IMR-90 (cell line): ENCODE data around the gene PTPRG. TPM values are rescaled to one million over a fixed set of nuclear protein-coding genes. Genes with fewer than 3 reads are reported as not detected.

Source experiments
- ATAC-seq: fragments of 200-7000 bp; cut with Tn5 transposase; 2 replicates; pipeline ENCODE4 v1.9.1; 2020; ENCODE audit warnings: low read depth, mild to moderate bottlenecking, moderate library complexity
- BruUV-seq: library from RNA; stranded (reverse); fragments of 400-500 nt; replicated peaks from 2 replicates; lab custom pipeline; 2021; lab: Mats Ljungman, UMichigan
- CTCF ChIA-PET: fragments of 300-600 bp; formaldehyde crosslinking; extraction: SDS; loops from one replicate; lab custom pipeline; 2021; ENCODE audit warnings: antibody characterized with exemption; lab: Yijun Ruan, JAX
- POLR2A ChIA-PET: fragments of 300-600 bp; sonication (Branson Sonifier 250); formaldehyde crosslinking; loops from one replicate; lab custom pipeline; 2022; ENCODE audit warnings: antibody characterized with exemption; ENCODE audit not compliant: unreplicated experiment; lab: Charles Lee
- DNase-seq: peaks from one replicate; pipeline ENCODE4 v3.0.0; 2013
- H2AFZ ChIP-seq: replicated peaks from 2 replicates; pipeline ENCODE3; 2013; ENCODE audit warnings: low read length, mild to moderate bottlenecking; ENCODE audit not compliant: poor library complexity
- H2AK5ac ChIP-seq: 2 replicates; pipeline ENCODE4 v1.6.1; 2013; ENCODE audit warnings: low read depth, low read length, inconsistent platforms
- H2AK9ac ChIP-seq: replicated peaks from 2 replicates; pipeline ENCODE3; 2013; ENCODE audit warnings: mild to moderate bottlenecking, low read depth, low read length, moderate library complexity; ENCODE audit not compliant: poor library complexity
- H2BK120ac ChIP-seq: 2 replicates; pipeline ENCODE4 v1.6.1; 2013; ENCODE audit warnings: low read depth, low read length, inconsistent platforms
- H2BK15ac ChIP-seq: 3 replicates; pipeline ENCODE4 v1.6.1; 2013; ENCODE audit warnings: low read depth, low read length, inconsistent platforms
- H2BK20ac ChIP-seq: 2 replicates; pipeline ENCODE4 v1.6.1; 2013; ENCODE audit warnings: low read depth, mild to moderate bottlenecking, inconsistent platforms, low read length, moderate library complexity
- H2BK5ac ChIP-seq: 2 replicates; pipeline ENCODE4 v1.6.1; 2013; ENCODE audit warnings: mild to moderate bottlenecking, low read depth, low read length, inconsistent platforms; ENCODE audit not compliant: poor library complexity, severe bottlenecking
- H3K14ac ChIP-seq: replicated peaks from 2 replicates; pipeline ENCODE4 v1.6.1; 2013; ENCODE audit warnings: low read depth, low read length, inconsistent platforms
- H3K18ac ChIP-seq: 2 replicates; pipeline ENCODE4 v1.6.1; 2013; ENCODE audit warnings: low read depth, low read length, control low read depth
- H3K23ac ChIP-seq: 2 replicates; pipeline ENCODE4 v1.6.1; 2013; ENCODE audit warnings: low read depth, low read length, inconsistent platforms
- H3K27ac ChIP-seq: 2 replicates; pipeline ENCODE4 v1.5.1; 2013; ENCODE audit warnings: mild to moderate bottlenecking, control low read depth, low read length; ENCODE audit not compliant: insufficient read depth
- H3K27me3 ChIP-seq: 2 replicates; pipeline ENCODE4 v1.6.1; 2013; ENCODE audit warnings: low read length; ENCODE audit not compliant: control insufficient read depth, insufficient read depth
- H3K36me3 ChIP-seq: 2 replicates; pipeline ENCODE4 v1.6.1; 2013; ENCODE audit warnings: low read length, mixed read lengths; ENCODE audit not compliant: control insufficient read depth, insufficient read depth
- H3K4ac ChIP-seq: 2 replicates; pipeline ENCODE4 v1.6.1; 2013; ENCODE audit warnings: low read depth, low read length, inconsistent platforms
- H3K4me1 ChIP-seq: 2 replicates; pipeline ENCODE4 v1.6.1; 2013; ENCODE audit warnings: low read length, mixed read lengths; ENCODE audit not compliant: control insufficient read depth, insufficient read depth
- H3K4me2 ChIP-seq: 2 replicates; pipeline ENCODE4 v1.6.1; 2013; ENCODE audit warnings: low read depth, mild to moderate bottlenecking, control low read depth, low read length, moderate library complexity
- H3K4me3 ChIP-seq: 2 replicates; pipeline ENCODE4 v1.5.1; 2013; ENCODE audit warnings: low read depth, mild to moderate bottlenecking, control low read depth, low read length, moderate library complexity; ENCODE audit not compliant: insufficient read depth
- H3K56ac ChIP-seq: 2 replicates; pipeline ENCODE4 v1.6.1; 2013; ENCODE audit warnings: low read length, inconsistent platforms; ENCODE audit not compliant: insufficient read depth; ENCODE audit errors: extremely low read depth
- H3K79me1 ChIP-seq, 2 experiments: 2 replicates each; pipeline ENCODE4 v1.6.1; 2013; ENCODE audit warnings: low read length in 2 of 2, inconsistent platforms in 1 of 2, low read depth in 1 of 2
- H3K9ac ChIP-seq: 2 replicates; pipeline ENCODE4 v1.6.1; 2013; ENCODE audit warnings: low read depth, low read length, control low read depth
- H3K9me1 ChIP-seq: 2 replicates; pipeline ENCODE4 v1.6.1; 2013; ENCODE audit warnings: low read length, inconsistent platforms; ENCODE audit not compliant: insufficient read depth
- H3K9me3 ChIP-seq: 2 replicates; pipeline ENCODE4 v1.6.1; 2013; ENCODE audit warnings: low read length; ENCODE audit not compliant: control insufficient read depth, insufficient read depth
- H4K20me1 ChIP-seq: 2 replicates; pipeline ENCODE4 v1.6.1; 2013; ENCODE audit warnings: low read length, inconsistent platforms; ENCODE audit not compliant: insufficient read depth
- H4K5ac ChIP-seq: 2 replicates; pipeline ENCODE4 v1.6.1; 2013; ENCODE audit warnings: mild to moderate bottlenecking, low read depth, low read length, control low read depth
- H4K8ac ChIP-seq, 2 experiments: 2 replicates each; pipeline ENCODE4 v1.6.1; 2013; ENCODE audit warnings: low read depth in 2 of 2, low read length in 2 of 2, control low read depth in 1 of 2, inconsistent platforms in 1 of 2
- H4K91ac ChIP-seq: 2 replicates; pipeline ENCODE4 v1.6.1; 2013; ENCODE audit warnings: low read depth, low read length, inconsistent platforms; ENCODE audit not compliant: insufficient read depth
- CEBPB ChIP-seq: IDR thresholded peaks from 2 replicates; pipeline ENCODE4 v1.6.1; 2012; ENCODE audit warnings: low read depth, low read length, improper control_type of control experiment
- CTCF ChIP-seq: conservative IDR thresholded peaks from 2 replicates; pipeline ENCODE4 v1.5.1; 2012; ENCODE audit warnings: mild to moderate bottlenecking, low read depth, low read length, improper control_type of control experiment
- ELK1 ChIP-seq: fragments of 150-350 bp; IDR thresholded peaks from 2 replicates; pipeline ENCODE4 v1.6.1; 2016; ENCODE audit warnings: low read depth, mild to moderate bottlenecking, low read length, moderate library complexity, borderline replicate concordance
- FOS ChIP-seq: fragments of 150-350 bp; IDR thresholded peaks from 2 replicates; pipeline ENCODE4 v1.6.1; 2016; ENCODE audit warnings: low read depth, low read length
- MAFK ChIP-seq: IDR thresholded peaks from 2 replicates; pipeline ENCODE4 v1.6.1; 2012; ENCODE audit warnings: low read depth, low read length, improper control_type of control experiment
- MAZ ChIP-seq: IDR thresholded peaks from 2 replicates; pipeline ENCODE4 v1.6.1; 2012; ENCODE audit warnings: low read depth, mild to moderate bottlenecking, low read length, improper control_type of control experiment, moderate library complexity, borderline replicate concordance
- MXI1 ChIP-seq: IDR thresholded peaks from 2 replicates; pipeline ENCODE4 v1.6.1; 2012; ENCODE audit warnings: low read depth, mild to moderate bottlenecking, low read length, moderate library complexity, borderline replicate concordance
- RAD21 ChIP-seq: IDR thresholded peaks from 2 replicates; pipeline ENCODE4 v1.6.1; 2012; ENCODE audit warnings: low read length, improper control_type of control experiment
- RCOR1 ChIP-seq: IDR thresholded peaks from 2 replicates; pipeline ENCODE4 v1.6.1; 2012; ENCODE audit warnings: mild to moderate bottlenecking, low read length, improper control_type of control experiment; ENCODE audit not compliant: insufficient replicate concordance
- RFX5 ChIP-seq: IDR thresholded peaks from 2 replicates; pipeline ENCODE4 v1.8.0; 2012; ENCODE audit warnings: low read depth, mild to moderate bottlenecking, low read length, moderate library complexity
- SMC3 ChIP-seq: fragments of 150-350 bp; IDR thresholded peaks from 2 replicates; pipeline ENCODE4 v1.6.1; 2016; ENCODE audit warnings: low read depth, mild to moderate bottlenecking, antibody characterized with exemption, low read length, moderate library complexity
- WGBS, 2 experiments: methylation state at CpG; one replicate each; pipeline versions ENCODE4 v1.1.5 to v1.1.7; 2013; ENCODE audit warnings: missing lambda C conversion rate in 2 of 2; ENCODE audit not compliant: insufficient read length in 1 of 2; ENCODE audit errors: extremely low coverage in 2 of 2; 5-methylcytosine and 5-hydroxymethylcytosine counted together
- dilution Hi-C: fragments of 300-500 bp; cut with HindIII; formaldehyde crosslinking; loops from one replicate; pipeline ENCODE4 v1.14.3; 2018; ENCODE audit warnings: low sequenced_read_pairs; ENCODE audit not compliant: unreplicated experiment
- in situ Hi-C: fragments of 300-500 bp; cut with MboI; formaldehyde crosslinking; loops from 3 replicates; pipeline ENCODE4 v1.14.3; 2019; ENCODE audit warnings: low sequenced_read_pairs, inconsistent platforms, mixed read lengths
- intact Hi-C: fragments of 100-400 bp; cut with micrococcal nuclease; formaldehyde crosslinking; loops from 2 replicates; pipeline ENCODE4 v1.10.0; 2022
- polyA plus RNA-seq, 3 experiments: library from polyadenylated mRNA; depleted of rRNA; stranded (reverse); fragments of >200 nt; gene quantifications; 2 replicates each; pipeline ENCODE4 v1.2.3, GENCODE V29; 2012; ENCODE audit warnings: low replicate concordance in 1 of 3
- total RNA-seq: library from RNA; depleted of rRNA; stranded (reverse); fragments of >200 nt; gene quantifications from 2 replicates; pipeline ENCODE4 v1.2.3, GENCODE V29; 2012
- TF ChIP-seq, protein P1 (sequence below): fragments of 150-350 bp; IDR thresholded peaks from 2 replicates; pipeline ENCODE4 v1.6.1; 2017; ENCODE audit warnings: mild to moderate bottlenecking, antibody characterized with exemption, low read length, low read depth

The PTPRG gene
- total and polyA plus RNA-seq, 2 of the 4 experiments (the other 2 are of a cell fraction): 7.7 to 31.0 TPM

DNA sequence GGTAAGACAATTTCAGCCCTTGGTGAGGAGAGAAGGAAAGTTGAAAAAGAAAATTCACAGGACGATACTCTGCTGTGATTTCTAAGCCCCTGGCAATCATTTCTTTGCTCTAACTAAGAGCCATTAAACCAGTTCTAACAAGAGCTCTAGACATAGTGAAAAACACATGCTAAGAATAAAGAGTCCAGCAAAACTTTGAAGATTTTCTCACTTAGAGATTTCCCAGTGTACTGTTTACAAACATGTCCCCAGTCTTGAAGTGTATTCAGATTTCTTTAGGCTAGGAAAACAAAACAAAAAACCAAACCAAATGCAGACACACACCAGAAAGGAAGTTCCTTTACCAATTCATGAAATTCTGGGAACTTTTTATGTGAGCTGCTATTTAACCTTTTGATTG lies 325.8 kb downstream of the PTPRG start:
- dilution Hi-C loops: no loop called here
- Histone ChIP-seq H3K56ac (no peak overlapping the region), H3K9ac (no peak overlapping the region), H2BK15ac (no peak overlapping the region), H3K18ac (no peak overlapping the region), H2AK9ac (no peak overlapping the region), H2BK5ac (no peak overlapping the region), H4K91ac (no peak overlapping the region), H3K4me1 (peaks cover 2% of the 10 kb centered on the region; the same call in 1 of the 2 replicates), H2AFZ (no peak overlapping the region), H3K79me1 (peaks cover 19 to 22% of the 10 kb centered on the region in 2 experiments), H3K9me1 (peaks cover 3% of the 10 kb centered on the region; the same call in 1 of the 2 replicates), H3K14ac (no peak overlapping the region), H3K23ac (no peak overlapping the region), H2BK120ac (no peak overlapping the region), H3K4ac (no peak overlapping the region), H2BK20ac (no peak overlapping the region), H4K5ac (no peak overlapping the region), H3K9me3 (no peaks in the 10 kb centered on the region), H3K4me3 (no peak overlapping the region), H3K27ac (no peak overlapping the region), H2AK5ac (no peak overlapping the region), H3K27me3 (no peaks in the 10 kb centered on the region), H4K8ac (no peak overlapping the region), H4K20me1 (peaks cover 6% of the 10 kb centered on the region; the same call in 1 of the 2 replicates), H3K4me2 (no peak overlapping the region), H3K36me3 (no peaks in the 10 kb centered on the region)
- intact Hi-C loops: no loop called here
- BruUV-seq: no TSS peak
- POLR2A ChIA-PET: no interaction called here
- in situ Hi-C loops: no loop called here
- CTCF ChIA-PET: interaction anchor here (0.6 kb wide), 1 partner anchor 87 kb away, joined by 3 read pairs; no protein-coding TSS in a partner anchor
- TF ChIP-seq MAFK (no peak), CEBPB (no peak), RFX5 (no peak), RCOR1 (no peak), MAZ (no peak), RAD21 (no peak), SMC3 (no peak), CTCF (no peak), ELK1 (no peak), FOS (no peak), MXI1 (no peak)
- TF ChIP-seq, protein P1, sequence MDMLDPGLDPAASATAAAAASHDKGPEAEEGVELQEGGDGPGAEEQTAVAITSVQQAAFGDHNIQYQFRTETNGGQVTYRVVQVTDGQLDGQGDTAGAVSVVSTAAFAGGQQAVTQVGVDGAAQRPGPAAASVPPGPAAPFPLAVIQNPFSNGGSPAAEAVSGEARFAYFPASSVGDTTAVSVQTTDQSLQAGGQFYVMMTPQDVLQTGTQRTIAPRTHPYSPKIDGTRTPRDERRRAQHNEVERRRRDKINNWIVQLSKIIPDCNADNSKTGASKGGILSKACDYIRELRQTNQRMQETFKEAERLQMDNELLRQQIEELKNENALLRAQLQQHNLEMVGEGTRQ: no peak
- no peak for ATAC-seq
- no peak for DNase-seq
- WGBS, 2 experiments: no CpG with 5 or more reads among the region's 1 CpG
